ENCODE data around the gene EYS. TPM values are rescaled to one million over a fixed set of nuclear protein-coding genes. Genes with fewer than 3 reads are reported as not detected.

The EYS gene
- total RNA-seq, 4 donors from 2014 or later = under 0.01 TPM; not detected in 3

DNA sequence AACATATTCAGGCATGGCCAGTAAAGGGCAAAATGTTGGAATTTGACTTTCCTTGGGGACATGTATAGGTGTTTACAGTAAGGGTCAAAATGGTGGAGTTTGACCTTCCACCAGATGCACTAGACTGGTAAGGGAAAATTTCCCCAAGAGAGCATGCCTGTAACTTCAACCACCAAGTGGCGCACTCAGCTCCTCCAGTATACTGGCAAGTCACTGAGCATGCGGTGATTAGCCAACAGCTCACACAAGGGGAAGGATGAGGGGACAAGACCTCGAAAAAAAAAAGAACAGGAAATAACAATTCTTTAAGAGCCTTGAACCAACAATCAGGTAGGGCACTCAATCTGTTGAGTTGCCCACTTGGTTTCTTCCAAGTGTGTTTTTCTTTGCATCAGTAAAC lies 140.9 kb downstream of the EYS start:
- H3K27ac ChIP-seq (replicated peaks in 1 of 4) = no peak overlapping the region
- DNase-seq (ENCODE audit: extremely low spot score) = no peak
- TF ChIP-seq, protein P1, sequence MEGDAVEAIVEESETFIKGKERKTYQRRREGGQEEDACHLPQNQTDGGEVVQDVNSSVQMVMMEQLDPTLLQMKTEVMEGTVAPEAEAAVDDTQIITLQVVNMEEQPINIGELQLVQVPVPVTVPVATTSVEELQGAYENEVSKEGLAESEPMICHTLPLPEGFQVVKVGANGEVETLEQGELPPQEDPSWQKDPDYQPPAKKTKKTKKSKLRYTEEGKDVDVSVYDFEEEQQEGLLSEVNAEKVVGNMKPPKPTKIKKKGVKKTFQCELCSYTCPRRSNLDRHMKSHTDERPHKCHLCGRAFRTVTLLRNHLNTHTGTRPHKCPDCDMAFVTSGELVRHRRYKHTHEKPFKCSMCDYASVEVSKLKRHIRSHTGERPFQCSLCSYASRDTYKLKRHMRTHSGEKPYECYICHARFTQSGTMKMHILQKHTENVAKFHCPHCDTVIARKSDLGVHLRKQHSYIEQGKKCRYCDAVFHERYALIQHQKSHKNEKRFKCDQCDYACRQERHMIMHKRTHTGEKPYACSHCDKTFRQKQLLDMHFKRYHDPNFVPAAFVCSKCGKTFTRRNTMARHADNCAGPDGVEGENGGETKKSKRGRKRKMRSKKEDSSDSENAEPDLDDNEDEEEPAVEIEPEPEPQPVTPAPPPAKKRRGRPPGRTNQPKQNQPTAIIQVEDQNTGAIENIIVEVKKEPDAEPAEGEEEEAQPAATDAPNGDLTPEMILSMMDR (IDR thresholded peaks at IDR 0.05) = no peak
- no peak for TF ChIP-seq EP300 (IDR thresholded peaks at IDR 0.05)
- TF ChIP-seq POLR2AphosphoS5 (IDR thresholded peaks at IDR 0.05) = no peak
- no peak for TF ChIP-seq POLR2A (IDR thresholded peaks at IDR 0.05; ENCODE audit: low read depth)
- H3K4me3 ChIP-seq = no peak overlapping the region
- H3K27me3 ChIP-seq = no peaks in the 10 kb centered on the region
- intact Hi-C loops (cut with DNase I) = no loop called here
- no peaks in the 10 kb centered on the region for H3K4me1 ChIP-seq
- no peaks in the 10 kb centered on the region for H3K9me3 ChIP-seq
- 76% methylated on average over 3 of the region's 3 CpGs for WGBS
- no peaks in the 10 kb centered on the region for H3K36me3 ChIP-seq

DNA sequence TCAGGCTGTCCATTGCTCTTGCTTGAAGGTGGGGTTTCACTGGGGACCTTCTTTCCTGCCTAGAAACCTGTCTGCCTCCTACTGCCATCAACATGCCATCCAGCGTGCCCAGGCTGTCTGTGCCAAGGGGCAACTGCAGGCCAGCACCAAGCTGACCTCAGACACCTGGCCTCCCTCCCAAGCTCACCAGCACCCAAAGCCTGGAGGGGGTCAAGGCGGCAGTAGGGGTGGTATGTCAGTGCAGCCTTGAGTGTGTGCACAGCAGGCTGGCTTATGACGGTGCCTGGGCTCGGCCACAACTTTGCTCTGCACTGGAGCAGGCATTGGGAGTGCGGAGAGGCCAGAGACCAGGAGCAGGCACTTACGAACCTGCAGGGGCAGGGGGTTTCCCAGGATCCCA lies 149.0 kb downstream of the EYS start:
- no peak for TF ChIP-seq EP300 (IDR thresholded peaks at IDR 0.05)
- no peak for TF ChIP-seq POLR2AphosphoS5 (IDR thresholded peaks at IDR 0.05)
- TF ChIP-seq, protein P1 (IDR thresholded peaks at IDR 0.05) = no peak
- TF ChIP-seq POLR2A (IDR thresholded peaks at IDR 0.05; ENCODE audit: low read depth) = no peak
- Histone ChIP-seq H3K36me3 (no peaks in the 10 kb centered on the region), H3K9me3 (no peaks in the 10 kb centered on the region), H3K27ac (replicated peaks in 1 of 4) (no peak overlapping the region), H3K4me1 (no peaks in the 10 kb centered on the region), H3K4me3 (no peak overlapping the region), H3K27me3 (no peaks in the 10 kb centered on the region)
- no CpG with 5 or more reads among the region's 6 CpGs for WGBS
- intact Hi-C loops (cut with DNase I) = no loop called here
- no peak for DNase-seq (ENCODE audit: extremely low spot score)

DNA sequence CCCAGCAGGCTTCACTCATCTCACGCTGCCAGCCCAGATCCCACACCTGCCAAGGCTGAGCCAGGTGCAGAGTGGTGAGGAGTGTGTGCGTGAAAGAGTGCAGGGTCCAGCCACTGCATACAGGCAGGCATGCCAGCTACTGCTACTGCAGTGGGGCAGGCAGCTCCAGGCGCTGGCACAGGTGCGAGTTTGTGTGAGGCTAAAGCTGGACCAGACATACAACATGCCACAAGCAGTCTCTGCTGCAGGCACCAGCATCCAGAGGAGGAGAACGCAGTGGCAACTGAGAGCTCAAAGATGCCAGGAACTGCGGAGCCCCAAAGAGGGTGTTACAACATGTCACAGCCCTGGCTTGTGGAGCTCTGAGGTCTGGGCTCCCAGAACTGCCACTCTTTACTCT lies 149.8 kb downstream of the EYS start:
- TF ChIP-seq POLR2AphosphoS5 (IDR thresholded peaks at IDR 0.05) (no peak), EP300 (IDR thresholded peaks at IDR 0.05) (no peak), POLR2A (IDR thresholded peaks at IDR 0.05; ENCODE audit: low read depth) (no peak)
- TF ChIP-seq, protein P1 (IDR thresholded peaks at IDR 0.05) = no peak
- intact Hi-C loops (cut with DNase I) = no loop called here
- Histone ChIP-seq H3K4me3 (no peak overlapping the region), H3K9me3 (no peaks in the 10 kb centered on the region), H3K4me1 (no peaks in the 10 kb centered on the region), H3K36me3 (no peaks in the 10 kb centered on the region), H3K27ac (replicated peaks in 1 of 4) (no peak overlapping the region), H3K27me3 (no peaks in the 10 kb centered on the region)
- no peak for DNase-seq (ENCODE audit: extremely low spot score)
- WGBS = 100% methylated on average over 3 of the region's 6 CpGs

DNA sequence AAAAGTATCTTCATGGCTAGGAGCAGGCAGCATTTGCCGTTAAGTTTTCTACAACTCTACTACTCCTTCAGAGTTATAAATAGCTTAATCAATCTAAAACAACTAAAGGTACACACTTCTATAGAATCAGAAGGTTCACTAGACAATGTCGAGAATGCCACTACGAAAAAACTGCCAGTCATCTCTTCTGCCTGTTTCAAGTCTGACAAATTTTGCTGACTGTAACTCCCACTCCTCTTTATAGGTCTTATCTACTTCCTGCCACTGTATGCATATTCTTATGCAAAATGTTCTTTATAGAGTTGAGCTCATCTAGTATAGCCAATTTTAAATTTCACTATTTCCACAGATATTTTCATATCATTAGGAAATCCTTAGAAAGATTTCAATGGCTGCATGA lies 160.1 kb downstream of the EYS start:
- H3K27ac ChIP-seq (replicated peaks in 1 of 4) = no peak overlapping the region
- intact Hi-C loops (cut with DNase I) = no loop called here
- no peaks in the 10 kb centered on the region for H3K4me1 ChIP-seq
- no peaks in the 10 kb centered on the region for H3K27me3 ChIP-seq
- H3K36me3 ChIP-seq = no peaks in the 10 kb centered on the region
- no peaks in the 10 kb centered on the region for H3K9me3 ChIP-seq
- DNase-seq (ENCODE audit: extremely low spot score) = no peak
- TF ChIP-seq POLR2AphosphoS5 (IDR thresholded peaks at IDR 0.05) = no peak
- TF ChIP-seq POLR2A (IDR thresholded peaks at IDR 0.05; ENCODE audit: low read depth) = no peak
- no peak for TF ChIP-seq EP300 (IDR thresholded peaks at IDR 0.05)
- TF ChIP-seq, protein P1 (IDR thresholded peaks at IDR 0.05) = no peak
- no peak overlapping the region for H3K4me3 ChIP-seq
- WGBS = 89% methylated on average over 3 of the region's 3 CpGs

DNA sequence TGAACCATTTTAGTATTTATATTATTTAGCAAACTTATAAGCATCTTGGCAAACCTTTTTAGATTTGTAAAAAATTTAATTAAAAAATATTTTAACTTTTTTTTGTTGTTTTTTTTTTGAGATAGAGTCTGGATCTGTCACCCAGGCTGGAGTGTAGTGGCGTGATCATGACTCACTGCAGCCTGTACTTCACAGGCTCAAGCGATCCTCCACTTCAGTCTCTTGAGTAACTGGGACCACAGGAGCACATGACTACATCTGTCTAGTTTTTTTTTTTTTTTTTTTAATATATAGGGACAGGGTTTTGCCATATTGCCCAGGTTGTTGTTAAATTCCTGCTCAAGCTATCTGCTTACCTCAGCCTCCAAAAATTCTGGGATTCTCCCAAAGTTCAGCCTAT lies 161.1 kb downstream of the EYS start:
- H3K27me3 ChIP-seq = no peaks in the 10 kb centered on the region
- TF ChIP-seq, protein P1 (IDR thresholded peaks at IDR 0.05) = no peak
- TF ChIP-seq POLR2AphosphoS5 (IDR thresholded peaks at IDR 0.05) = no peak
- TF ChIP-seq POLR2A (IDR thresholded peaks at IDR 0.05; ENCODE audit: low read depth) = no peak
- no peak for TF ChIP-seq EP300 (IDR thresholded peaks at IDR 0.05)
- H3K4me1 ChIP-seq = no peaks in the 10 kb centered on the region
- H3K9me3 ChIP-seq = no peaks in the 10 kb centered on the region
- 94% methylated on average over 2 of the region's 2 CpGs for WGBS
- DNase-seq (ENCODE audit: extremely low spot score) = no peak
- intact Hi-C loops (cut with DNase I) = no loop called here
- H3K4me3 ChIP-seq = no peak overlapping the region
- no peak overlapping the region for H3K27ac ChIP-seq (replicated peaks in 1 of 4)
- no peaks in the 10 kb centered on the region for H3K36me3 ChIP-seq
